HG03066 (cell line): Measurements from ENCODE around the gene CYP46A1.
"Not testable (repeated sequence)": the region's sequence is repeated elsewhere in the genome, so short reads cannot be mapped to it uniquely, and the experiment has no call there.

Source experiments
- ATAC-seq: cut with Tn5 transposase; IDR thresholded peaks from one replicate; pipeline ENCODE4 v1.9.1; 2021; ENCODE audit warnings: low read depth; ENCODE audit not compliant: unreplicated experiment

The CYP46A1 gene

DNA sequence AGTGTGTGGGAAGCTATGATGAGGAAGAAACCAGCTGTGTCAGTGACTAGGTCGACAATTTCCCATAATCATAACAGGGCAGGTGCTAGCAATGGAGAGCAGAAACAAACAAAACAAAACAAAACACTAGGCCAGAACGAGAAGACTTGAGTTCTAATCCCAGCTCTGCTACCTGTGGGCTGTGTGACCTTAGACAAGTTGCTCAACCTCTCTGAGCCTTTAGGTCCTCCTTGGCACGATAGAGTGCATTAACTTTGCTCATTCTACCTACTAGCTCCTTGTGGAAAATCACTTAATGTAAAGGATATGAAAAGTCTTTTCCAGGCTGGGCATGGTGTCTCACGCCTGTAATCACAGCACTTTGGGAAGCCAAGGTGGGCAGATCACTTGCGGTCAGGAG is 27.9 kb upstream of the CYP46A1 start:
- no peak for ATAC-seq

DNA sequence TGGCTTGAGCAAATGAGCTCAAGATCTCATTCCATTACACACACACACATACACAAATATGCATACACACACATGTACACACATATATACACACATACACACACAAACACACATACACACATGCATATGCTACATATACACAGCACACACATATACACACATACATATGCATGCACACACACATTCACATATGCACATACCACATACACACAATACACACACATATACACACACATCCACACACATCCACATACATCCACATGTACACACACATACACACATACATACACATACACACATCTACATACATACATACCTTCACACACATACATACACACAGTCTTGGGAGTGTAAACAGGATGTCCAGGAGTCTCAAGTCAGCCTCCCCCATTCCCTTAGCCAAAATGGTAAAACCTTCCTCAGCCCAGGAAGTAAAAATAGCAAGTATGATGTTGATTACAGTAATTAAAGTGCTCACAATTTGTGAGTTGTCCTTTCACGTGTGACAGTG is 26.4 kb upstream of the CYP46A1 start:
- ATAC-seq: no peak

DNA sequence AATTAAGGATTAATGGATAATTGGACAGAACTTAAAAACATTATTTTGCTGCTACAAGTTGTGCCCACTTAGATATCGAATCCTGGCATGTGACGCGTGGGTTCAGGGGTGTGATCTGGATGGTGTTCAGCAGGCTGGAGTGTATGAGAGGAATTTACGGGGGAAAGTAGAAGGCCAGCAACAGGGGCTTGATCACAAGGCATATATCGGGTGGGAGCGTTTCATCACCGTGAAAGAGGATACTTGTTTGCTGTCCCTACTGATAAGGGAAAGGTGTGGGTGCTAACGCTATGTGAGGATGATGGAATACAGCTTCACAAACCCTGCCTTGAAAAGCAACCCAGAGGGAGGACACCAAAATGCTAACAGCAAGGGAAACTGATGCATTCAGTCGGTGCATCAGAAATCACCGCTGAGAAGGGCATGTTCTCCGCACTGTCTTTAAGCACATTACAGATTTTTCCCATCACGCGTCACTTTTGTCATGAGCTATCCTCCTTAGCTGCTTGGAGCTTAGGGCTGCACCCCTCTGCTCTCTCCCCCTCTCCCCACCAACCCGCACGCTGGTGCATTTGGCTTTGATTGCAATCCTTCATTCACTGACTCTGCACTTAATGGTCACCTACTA is 25.8 kb upstream of the CYP46A1 start:
- no peak for ATAC-seq

DNA sequence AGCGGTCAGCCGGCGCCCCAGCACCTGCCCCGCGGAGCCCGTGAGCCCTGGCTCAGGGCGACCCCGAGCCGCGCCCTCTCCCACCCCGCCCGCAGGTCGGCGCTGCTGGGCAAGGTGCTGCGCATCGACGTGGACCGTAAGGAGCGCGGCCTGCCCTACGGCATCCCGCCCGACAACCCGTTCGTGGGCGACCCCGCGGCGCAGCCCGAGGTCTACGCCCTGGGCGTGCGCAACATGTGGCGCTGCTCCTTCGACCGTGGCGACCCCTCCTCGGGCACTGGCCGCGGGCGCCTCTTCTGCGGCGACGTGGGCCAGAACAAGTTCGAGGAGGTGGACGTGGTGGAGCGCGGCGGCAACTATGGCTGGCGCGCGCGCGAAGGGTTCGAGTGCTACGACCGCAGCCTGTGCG is 24.8 kb upstream of the CYP46A1 start:
- ATAC-seq: no peak

DNA sequence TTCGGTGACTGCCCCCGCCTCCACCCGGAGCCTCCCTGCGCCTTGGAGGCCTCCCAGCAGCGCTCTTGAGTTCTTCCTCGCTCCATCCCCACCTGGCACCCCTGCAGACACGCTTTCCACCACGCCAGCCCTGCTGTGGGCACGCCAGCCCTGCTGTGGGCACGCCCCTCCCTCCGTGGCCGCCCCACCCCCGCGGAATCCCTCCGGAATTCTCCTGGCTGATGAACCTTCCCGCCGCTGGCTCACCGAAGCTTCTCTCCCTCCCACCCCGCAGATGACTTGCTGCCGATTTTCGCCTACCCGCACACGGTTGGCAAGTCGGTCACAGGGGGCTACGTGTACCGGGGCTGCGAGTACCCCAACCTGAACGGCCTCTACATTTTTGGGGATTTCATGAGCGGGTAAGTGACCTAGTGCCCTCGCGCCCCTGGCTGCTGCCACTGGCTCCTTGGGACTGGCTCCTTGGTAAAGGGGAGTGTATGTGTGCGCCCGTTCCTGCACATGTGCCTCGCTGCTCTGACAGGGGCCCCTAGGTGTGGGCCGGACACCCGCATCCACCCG is 24.0 kb upstream of the CYP46A1 start:
- ATAC-seq: no peak

DNA sequence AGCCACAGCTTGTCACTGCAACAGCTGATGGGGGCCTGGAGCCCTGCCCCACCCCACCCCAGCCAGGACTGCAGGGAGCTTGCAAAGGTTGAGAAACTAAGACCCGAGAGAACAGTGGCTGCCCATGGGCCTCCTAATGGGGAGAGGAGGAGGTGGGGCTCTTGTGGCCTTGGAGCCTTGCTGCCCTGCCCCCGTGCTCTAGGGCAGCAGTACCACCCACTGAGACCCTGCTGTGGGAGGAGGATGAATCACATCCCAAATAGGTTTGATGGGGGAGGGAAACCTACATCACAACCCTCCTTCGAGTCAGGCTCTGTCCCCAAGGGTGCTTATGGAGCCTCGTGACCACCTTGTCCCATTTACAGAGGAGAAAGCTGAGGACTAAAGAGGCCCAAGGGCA is 23.3 kb upstream of the CYP46A1 start:
- no peak for ATAC-seq

DNA sequence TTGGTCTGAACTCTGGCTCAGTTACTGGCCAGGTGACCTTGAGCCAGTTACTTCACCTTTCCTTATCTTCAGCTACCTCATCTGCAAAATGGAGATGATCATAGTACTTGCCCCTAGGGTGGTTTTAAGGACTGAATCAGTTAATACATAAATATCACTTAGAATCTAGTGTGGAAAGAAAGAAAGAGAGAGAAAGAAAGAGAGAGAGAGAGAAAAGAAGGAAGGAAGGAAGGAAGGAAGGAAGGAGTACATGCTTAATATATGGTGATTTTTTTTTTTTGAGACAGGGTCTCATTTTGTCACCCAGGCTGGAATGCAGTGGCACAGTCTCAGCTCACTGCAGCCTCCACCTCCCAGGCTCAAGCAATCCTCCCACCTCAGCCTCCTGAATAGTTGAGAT is 22.9 kb upstream of the CYP46A1 start:
- not testable (repeated sequence) for ATAC-seq

DNA sequence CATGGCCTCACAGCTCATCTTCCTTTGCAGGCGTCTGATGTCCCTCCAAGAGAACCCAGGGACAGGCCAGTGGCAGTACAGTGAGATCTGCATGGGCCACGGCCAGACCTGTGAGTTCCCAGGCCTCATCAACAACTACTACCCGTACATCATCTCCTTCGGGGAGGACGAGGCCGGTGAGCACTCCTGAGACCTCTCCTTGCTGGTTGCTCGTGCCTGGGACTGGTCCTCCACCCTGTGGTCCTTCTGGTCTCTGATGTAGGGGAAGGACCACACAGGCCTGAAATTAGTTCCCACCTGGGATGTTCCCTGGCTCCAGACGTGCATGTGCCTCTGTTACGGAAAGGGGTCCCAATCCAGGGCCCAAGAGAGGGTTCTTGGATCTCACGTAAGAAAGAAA is 21.3 kb upstream of the CYP46A1 start:
- no peak for ATAC-seq

DNA sequence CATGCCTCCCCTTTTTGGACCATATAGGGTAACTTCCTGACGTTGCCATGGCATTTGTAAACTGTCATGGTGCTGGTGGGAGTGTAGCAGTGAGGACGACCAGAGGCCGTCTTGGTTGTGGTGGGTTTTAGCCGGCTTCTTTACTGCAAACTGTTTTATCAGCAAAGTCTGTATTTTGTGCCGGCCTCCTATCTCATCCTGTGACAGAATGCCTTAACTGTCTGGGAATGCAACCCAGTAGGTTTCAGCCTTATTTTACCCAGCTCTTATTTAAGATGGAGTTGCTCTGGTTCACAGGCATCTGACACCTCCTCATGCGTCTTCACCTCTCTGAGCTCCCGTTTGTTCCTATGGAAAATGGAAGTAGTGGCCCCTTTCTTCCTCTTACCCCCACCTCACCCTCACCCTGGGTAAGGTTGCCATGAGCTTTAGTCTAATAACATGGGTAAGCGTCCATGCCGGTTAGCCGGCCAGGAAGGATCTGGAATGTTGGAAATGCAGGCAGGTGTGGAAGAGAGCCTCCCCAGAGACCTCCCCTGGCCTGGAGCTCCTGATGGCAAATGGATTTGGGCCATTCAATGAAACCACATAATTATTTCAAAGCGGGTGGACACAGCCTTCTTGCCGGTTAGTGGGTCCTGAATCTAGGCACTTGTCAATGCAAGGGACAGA is 20.6 kb upstream of the CYP46A1 start:
- ATAC-seq: no peak

DNA sequence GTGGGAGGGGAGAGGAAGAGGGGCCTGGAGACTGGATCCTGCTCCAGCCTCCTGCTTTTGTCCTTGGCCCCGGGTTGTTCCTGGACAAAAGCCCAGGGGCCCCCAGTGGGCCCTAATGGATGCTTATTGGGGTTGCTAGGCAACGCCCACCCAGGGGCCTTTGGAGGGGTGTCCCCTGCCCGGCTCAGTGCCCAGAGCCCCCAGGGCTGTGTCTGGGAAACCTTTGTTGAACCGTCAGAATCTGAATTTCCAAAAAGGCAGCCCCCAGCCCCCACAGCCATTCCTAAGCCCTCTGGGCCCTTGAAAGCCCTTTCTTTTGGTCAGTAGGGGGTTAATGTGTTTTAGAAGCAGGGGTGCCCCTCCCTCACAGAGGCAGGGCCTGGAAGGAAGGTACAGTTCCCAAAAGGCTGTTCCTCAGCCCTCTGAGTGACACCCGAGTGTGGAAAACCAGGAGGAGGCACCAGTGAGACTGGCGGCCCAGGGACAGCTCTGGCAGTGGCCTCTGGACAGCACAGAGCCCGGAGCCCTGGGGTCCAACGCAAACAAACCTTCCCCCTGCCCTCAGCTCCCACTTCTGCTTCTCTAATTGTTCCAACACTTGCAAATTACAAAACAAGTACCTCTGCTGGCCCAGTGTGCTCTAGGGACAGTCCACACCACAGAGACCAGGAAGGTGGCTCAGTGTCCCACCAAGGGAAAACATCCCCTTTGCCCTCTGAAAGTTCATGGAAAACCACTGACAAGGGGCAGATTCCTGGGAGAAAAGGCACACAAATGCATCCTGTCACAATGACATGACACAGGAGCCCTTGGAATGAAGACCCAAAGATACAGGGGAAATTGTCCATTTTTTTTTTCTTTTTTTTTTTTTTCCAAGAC is 19.8 kb upstream of the CYP46A1 start:
- ATAC-seq: no peak

DNA sequence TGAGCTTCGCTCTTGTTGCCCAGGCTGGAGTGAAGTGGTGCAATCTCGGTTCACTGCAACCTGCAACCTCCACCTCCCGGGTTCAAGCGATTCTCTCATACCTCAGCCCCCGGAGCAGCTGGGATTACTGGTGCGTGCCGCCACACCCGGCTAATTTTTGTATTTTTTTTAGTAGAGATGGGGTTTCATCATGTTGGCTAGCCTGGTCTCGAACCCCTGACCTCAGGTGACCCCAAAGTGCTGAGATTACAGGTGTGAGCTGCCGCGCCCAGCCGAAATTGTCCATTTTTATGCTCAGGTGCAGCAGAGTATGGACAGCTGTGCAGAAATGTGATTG is 19.2 kb upstream of the CYP46A1 start:
- ATAC-seq: peak; percentile 68

DNA sequence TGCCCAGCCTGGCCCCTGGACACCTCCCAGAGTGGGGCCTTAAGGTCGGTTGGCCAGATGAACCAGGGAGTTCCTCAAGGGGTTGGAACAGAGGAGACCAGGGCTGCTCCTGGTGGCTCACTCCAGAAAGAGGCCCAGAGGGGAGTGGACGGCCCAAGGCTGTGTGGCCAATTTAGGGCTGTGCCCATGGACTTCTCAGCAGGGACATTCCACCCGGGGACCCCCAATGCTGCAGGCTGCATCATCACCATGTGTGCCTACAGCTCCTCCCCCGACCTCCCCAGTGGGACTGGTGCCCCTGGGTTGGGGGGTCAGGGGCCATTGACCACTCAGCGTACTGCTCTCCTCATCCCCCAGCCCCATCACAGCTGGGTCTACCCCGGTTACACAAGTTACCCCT is 17.6 kb upstream of the CYP46A1 start:
- ATAC-seq: no peak

DNA sequence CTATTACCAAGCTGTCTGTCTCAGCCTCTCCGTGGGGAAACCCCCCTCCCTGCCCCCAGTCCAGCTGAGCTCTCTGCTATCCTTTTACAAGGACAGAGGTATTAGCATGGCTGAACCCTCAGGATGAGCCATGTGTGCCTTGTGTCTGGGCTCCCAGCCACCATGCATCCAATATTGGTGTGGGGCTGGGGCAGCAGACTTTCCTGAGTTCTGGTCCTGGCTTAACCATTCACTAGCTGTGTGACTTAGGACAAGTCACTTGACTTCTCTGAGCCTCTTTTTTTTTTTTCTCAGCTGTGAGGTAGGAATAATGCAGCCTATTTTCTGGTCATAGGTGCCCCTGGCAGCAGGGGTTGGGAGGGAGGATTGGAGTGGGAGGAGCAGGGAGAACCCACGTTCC is 17.1 kb upstream of the CYP46A1 start:
- ATAC-seq: no peak

DNA sequence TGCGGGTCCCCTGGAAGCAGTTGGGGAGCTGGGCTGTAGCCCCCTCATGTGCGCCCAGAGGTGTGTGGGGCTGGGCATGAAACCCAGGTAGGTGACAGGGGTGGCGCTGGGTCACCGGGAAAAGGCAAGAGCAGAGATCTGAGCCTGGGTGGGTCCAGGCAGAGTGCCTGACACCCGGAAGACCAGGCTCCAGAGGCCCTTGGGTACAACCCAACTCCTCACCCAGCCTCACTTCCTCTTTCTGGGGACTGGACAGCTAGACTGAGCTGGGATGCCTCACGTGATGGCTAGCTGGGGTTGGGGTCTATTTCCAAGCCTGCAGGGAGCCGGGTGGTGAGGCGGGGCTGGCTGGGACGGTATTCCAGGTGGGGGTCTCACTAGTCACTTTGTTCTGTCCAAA is 16.3 kb upstream of the CYP46A1 start:
- no peak for ATAC-seq

DNA sequence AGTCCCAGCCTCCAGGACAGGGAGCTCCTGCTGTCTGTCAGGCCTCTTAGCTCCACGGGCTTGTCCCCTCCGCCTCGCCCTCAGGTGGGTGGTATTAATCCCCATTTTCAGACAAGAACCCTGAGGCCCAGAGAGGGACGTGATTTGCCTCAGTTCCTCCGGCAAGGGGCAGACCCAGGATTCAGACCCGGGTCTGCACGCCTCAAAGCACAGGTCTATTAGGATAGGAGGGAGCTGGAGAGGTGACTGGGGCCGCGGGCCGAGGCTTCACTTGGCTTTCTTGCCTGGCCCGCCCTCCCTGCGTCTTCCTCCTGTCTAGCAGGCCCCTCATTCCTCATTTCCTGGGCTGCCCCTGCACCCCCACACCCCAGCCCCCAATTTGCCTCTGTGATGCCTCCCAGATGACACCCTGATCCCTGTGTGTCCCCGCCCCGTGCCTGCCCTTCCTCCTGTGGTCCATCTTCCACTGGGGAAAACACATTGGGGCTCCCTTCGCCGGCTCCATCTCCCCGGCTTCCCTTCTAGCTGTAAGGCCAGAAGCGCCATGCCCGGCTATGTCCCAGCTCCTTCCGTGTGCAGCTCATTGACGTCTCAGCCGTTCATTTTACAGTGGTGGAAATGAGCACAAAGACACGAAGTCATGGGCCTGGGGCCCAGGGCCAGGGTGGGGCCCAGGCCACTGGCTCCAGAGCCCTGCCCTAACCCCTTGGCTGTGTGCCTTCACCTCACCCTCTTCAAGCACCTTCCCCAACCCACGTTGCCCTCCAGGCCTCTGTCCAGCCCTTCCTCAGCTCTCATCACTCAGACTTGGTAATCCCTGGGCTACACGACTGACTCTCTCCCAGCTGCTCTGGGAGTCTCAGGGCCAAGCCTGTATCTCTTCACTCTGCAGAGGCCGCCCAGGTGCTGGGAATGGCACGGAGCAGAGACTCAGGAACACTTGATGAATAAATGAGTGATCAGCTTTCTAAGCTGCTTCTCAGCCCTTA is 15.5 kb upstream of the CYP46A1 start:
- ATAC-seq: no peak

DNA sequence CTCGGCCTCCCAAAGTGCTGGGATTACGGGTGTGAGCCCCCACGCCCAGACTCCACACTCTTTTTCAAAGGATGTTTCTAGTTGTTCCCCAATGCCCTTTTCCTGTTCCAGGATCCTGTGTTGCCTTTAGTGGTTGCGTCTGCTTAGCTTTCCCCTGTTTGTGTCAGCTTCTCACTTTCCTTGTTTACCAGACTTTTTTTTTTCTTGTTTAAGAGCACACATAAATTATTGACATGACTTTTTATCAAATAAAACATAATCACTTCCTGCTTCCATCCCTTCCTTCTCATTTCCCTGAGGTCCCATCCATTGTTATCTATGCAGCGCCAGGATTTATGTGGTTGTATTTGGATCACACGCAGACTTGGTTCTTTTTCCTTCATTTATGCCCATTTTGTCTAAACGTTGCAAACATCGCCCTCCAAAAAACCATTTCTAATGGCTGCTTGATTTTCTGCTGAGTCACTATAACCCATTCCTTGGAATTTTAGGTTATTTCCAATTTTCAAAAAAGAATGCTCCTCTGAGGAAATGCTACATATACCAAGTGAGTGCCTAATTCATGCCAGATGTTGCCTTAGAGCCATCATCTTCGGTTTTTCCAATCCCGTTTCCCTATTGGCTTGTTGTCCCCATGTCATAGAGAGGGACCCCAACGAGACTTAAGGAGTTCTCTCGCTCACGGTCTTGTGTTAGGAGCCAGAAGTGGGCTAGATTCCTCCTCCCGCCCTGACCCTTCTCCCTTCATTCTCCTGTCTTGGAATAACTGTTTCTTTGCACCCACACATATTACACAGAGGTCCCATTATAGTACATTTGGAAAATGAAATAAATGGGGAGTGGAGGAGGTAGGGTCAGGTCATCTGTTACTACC is 13.5 kb upstream of the CYP46A1 start:
- ATAC-seq: no peak

DNA sequence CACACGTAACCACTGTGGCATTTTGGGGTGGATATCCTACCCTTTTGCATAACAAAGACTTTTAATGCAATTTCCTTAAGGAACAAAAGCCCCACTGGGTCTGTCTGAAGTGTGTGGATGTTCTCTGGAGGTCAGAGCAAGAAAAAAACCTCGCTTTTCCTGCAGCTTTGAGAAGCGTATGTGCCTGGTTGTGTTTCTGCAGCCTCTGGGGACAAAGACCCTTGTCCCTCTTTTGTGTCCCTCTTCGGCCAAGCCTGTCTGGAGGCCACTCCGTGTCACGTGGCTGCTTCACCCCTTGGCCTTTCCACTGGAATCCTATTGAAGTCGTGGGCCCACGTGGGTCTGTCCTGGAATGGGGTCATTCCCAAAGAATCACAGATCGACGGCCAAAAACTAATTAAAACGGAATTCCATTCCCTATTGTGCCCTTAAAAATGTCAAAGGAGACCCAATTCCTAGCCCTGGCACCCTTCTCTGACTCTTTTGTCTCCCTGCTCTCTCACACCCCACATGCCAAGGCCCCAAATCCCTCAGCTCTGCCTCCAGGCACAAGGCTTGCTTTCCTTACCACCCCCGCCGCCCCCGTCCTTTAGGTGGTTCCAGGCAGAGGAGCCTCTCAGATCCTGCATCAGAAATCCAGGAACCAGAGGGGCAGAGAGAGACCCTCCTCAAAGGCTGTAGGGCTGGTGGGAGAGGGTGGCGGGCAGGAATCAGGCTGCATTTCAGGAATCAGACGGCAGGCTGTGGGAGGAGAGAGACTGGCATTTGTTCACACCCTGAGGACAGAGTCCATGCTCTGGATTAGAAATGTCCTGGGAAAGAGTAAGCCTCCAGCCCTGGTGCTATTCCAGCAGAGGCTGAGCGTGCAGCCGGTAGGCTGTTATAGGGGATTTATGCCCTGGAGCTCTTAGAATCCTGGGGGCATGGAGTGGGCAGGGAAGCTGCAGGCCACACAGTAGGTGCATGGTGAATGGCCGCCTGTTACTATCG is 12.6 kb upstream of the CYP46A1 start:
- ATAC-seq: no peak
